NCI-H1417 (cell line): Measurements from ENCODE around the gene GALE.
"Not testable (repeated sequence)": the region's sequence is repeated elsewhere in the genome, so short reads cannot be mapped to it uniquely, and the experiment has no call there.

Experiments
- DNase-seq, 3 experiments: peaks; one replicate each; lab custom pipeline; 2025; lab: John Stamatoyannopoulos, UW

GALE gene

DNA sequence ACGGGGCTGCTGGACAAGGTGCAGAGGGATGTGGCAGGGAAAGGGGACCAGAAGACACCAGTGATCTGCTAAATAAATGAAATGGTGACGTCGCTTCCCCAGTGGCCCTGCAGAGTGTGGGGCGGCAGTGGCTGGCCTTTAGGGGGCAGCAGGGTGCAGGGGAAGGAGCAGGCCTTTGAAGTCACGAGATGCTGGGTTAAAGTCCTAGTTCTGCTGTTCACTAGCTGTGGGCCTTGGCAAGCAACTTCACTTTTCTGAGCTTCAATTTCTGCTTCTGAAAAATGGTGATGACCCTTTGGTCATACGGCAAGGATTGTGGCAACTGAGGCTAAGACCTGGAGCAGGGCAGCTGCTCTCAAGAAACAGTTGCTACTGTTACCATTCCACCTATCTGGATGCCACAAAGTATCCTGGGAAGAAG, 9.2 kb upstream of the GALE start:
- peak; percentile 36 to 58 (median 52) for DNase-seq

DNA sequence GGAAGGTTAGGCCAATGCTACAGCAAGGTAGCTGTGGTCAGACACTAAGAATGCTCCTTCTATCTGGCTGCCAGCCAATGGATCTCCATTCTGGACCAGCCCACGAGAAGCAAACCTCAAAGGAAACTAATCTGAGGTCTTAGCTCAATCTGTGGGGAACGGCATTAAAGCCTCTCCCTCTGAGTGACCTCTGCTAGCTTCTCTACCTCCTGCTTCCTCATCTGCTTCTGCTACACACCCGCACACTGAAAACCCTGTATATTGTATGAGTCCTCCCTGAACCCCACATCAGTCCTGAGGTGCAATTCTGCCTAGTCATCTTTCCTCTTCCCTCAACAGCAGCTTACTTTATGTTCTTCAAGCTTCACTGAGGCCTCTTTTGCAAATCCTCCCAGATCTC, 6.9 kb upstream of the GALE start:
- DNase-seq: no peak

DNA sequence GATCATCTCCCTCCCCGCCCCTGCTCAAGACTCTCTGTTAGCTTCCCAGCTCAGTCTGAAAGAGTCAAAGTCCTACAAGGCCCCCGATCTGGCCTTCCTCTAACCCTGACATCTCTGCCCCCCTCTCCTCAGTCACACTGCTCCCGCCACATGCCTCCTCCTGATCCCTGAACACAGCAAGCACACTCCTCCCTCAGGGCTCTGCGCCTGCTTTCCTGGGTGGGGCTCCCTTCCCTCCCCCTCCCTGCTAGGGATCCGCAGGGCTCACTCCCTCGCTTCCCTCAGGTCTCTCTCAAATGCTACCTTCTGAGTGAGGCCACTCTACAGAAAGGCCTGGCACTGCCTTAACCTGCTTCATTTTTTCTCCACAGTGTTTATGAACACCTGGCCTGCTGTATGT, 5.7 kb upstream of the GALE start:
- DNase-seq: no peak

GRCh38 chr1:23805025-23805424, 4.5 kb upstream of the GALE start:
- no peak for DNase-seq

DNA sequence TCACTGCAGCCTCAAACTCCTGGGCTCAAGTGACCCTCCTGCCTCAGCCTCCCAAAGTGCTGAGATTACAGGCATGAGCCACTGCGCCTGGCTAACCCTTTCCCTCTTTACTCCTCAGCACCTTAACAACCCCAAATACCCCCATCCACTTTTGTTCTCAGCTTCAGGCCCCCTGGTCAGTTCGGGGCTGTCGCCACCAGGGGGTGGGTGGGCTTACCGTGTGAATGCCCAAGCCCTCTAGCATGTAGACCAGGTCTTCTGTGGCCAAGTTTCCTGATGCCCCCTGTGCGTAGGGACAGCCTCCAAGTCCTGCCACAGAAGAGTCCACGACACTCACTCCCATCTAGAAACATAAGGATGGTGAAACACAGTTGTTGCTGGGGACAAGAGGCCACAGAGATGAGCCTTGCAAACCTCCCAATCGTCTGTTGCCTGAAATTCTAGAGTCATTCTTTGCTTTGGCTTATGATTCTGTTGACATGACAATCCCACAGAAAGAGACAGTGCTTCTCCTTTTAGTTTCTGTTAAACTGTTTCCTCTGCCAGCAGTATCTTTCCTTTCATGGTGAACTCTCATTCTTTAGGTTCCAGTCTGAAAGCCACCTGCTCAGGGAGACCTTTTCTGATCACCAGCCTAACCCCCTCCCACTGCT, 3.8 kb upstream of the GALE start:
- no peak for DNase-seq

DNA sequence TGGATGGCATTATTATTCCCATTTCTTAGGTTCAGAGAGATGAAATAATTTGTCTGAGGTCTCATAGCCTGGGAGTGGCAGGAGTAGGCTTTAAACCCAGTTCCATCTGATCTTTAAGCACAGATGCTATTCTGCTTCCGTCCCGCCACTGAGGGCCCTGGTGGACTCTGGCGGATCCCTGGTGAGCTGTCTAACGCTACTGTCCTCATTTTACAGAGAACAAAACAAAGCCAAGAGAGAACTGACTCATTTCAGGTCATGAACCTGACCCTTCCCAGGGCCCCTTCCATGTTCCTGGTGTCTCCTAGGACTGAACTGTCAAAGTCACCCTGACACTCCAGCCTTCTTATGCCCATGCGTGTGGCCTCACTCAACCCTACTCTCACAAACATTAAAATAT, 3.1 kb upstream of the GALE start:
- no peak for DNase-seq

DNA sequence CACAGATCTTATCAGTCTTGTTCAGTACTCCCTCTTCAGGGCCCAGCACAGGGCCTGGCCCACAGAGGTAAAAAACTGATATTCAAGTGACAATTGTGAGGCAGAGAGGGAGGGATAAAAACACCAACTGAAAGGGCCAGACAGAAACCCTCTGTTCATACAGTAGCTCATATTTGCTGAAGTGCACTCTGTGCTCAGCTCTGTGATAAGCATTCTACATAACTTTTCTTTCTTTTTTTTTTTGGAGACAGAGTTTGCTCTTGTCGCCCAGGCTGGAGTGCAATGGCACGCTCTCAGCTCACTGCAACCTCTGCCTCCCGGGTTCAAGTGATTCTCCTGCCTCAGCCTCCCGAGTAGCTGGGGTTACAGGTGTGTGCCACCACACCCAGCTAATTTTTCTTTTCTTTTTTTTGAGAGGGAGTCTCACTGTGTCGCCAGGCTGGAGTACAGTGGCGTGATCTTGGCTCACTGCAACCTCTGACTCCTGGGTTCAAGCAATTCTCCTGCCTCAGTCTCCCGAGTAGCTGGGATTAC, 2.3 kb upstream of the GALE start:
- DNase-seq: not testable (repeated sequence)

GRCh38 chr1:23801876-23802275, 1.3 kb upstream of the GALE start:
- peak in 1 of 3 experiments; percentile 56 for DNase-seq

GRCh38 chr1:23801338-23801748, 789 bp upstream of the GALE start:
- peak in 2 of 3 experiments; percentile 27 to 65 for DNase-seq

- peak in 2 of 3 experiments; percentile 59 to 71 for DNase-seq
Observed at GRCh38 chr1:23799570-23800399, 769 bp downstream of the GALE start.

DNA sequence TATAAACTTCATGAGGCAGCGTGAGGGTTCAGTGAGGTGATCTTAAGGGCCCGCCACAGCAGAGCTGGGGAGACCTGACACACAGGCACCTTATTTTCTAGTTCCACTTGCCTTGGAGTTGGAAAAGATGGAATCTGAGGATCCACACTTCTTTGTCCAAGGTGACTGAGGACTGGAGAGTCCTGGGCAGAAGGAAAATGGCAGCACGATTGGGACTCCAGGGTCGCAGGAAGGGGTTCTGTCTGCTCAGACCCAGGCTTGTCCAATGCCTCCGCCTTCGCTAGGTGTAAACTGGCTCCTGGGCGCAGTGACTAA, 1.3 kb downstream of the GALE start:
- no peak for DNase-seq

DNA sequence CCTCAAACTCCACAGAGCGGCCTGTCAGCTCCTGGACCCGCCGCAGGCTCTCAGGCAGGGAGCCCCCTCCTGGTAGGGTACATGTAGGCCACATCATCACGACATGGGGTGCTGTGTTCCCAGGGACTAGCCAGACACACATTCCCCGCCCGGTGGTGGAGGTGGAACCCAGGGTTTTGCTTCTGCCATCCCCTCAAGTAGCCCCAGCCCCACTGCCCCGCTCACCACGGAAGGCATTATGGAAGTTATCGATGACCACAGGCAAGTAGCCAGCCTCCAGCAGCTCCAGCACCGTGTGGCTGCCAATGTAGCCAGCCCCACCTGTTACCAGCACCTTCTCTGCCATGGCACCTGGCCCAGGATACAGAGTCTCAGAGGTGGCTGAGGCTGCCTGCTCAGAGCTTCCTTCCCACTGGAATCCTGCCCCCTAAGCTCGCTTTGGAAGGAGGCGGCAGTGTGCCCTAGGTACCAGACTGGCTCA, 1.9 kb downstream of the GALE start:
- DNase-seq: no peak

- DNase-seq: no peak
Observed at GRCh38 chr1:23797478-23798448, 2.8 kb downstream of the GALE start.

DNA sequence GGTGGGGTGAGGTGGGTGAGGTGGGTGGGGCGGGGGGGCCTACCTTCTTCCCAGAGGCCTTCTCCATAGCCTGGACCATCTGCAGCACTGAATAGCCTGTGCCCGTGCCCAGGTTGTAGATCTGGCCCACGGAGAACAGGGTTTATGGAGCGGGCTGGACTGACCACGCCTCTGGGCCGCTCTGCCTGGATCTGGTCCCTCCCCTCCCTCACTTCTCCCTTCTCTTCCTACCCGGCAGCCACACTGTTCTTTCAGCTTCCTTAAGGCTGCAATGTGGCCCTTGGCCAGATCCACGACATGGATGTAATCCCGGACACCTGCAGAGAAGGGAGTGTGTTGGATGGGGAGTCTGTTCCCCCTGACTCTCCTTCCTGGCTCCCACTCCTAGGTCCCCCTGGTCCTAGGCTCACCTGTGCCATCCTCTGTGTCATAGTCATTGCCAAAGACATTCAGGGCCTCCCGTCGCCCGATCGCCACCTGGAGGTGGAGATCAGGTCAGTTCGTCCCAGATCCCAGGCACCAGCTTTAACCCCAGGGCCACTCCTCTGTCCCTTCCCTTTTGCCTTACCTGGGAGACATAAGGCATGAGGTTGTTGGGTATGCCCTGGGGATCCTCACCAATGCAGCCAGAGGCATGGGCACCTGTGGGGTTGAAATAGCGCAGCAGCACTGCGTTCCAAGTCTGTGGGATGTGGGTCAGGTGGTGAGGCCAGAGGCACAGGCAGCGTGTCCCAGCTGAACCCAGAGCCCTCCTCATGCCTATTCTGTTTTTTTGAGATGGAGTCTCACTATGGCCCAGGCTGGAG, 3.9 kb downstream of the GALE start:
- no peak for DNase-seq

DNA sequence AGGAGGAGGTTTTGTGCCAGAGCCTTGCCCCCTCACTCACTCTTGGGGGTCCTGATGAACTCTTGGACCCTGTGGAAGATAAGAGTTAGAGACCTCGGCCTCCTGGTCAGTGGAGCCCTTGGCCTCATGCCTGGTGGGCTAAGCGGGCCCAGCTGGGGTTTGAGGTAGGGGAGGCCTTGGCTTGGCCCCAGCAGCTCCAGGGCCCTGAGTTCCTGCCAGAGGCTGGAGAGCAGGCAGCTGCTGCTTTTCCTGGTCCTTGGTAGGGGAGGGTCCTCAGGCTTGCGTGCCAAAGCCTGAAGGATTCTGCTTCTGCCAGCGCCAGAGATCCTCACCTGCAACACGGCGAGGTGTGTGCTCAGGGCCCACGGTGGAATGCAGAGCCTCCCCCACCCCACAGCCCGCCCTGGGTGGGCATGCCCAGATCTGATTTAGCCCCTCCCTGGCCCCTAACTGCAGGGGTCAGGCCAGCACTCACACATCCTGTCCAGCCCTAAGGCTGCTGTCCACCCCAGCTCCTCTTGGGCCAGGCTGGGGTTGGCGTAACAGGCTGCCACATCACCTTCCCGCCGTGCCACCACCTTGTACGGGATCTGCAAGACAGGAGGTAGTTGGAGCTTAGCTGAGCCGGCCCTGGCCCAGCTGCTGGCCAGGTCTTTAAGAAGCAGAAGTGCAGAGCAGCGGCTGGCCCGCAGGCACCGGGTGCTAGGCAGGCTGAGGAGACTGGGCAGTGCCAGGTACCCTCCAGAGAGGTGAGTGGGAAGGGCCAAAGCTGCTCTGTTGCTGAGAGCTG, 4.7 kb downstream of the GALE start:
- DNase-seq: no peak

GRCh38 chr1:23794732-23795182, 5.8 kb downstream of the GALE start:
- DNase-seq: not testable (repeated sequence)

DNA sequence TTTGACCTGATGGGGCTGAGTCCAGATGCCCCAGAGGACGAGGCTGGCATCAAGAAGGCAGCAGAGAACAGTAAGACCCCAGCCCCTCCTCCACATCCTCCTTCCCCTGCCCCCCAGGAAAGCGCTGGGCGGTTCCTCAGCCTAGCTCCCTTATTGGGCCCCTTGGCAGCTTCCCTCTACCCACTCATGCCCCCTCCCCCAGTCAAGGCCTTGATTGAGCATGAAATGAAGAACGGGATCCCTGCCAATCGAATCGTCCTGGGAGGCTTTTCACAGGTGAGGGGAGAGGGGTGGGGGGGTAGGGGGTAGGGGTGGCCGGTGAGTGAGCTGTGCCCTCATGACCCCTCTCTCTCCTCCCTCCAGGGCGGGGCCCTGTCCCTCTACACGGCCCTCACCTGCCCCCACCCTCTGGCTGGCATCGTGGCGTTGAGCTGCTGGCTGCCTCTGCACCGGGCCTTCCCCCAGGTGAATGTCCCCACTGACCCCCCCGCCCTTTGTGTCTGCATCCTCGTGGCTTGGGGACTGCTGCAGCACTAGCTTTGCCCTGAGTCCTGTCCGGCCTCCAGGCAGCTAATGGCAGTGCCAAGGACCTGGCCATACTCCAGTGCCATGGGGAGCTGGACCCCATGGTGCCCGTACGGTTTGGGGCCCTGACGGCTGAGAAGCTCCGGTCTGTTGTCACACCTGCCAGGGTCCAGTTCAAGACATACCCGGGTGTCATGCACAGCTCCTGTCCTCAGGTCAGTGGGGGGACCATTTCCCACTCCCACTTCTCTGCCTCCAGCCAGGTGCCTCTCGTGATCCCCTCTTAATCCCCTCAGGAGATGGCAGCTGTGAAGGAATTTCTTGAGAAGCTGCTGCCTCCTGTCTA, 6.5 kb downstream of the GALE start:
- DNase-seq: no peak

GRCh38 chr1:23793018-23793781, 7.4 kb downstream of the GALE start:
- no peak for DNase-seq
